Stimulated activated CD8-positive, alpha-beta memory T cell treated with anti-CD3 and anti-CD28 coated beads, Interleukin-15, amount 100 ng/mL, for 48 hours (primary cell): ENCODE results near the gene PANX2.
A peak's percentile ranks its signal among the peaks of the same experiment; 100 is the strongest.
"Not testable (repeated sequence)": the region's sequence is repeated elsewhere in the genome, so short reads cannot be mapped to it uniquely, and the experiment has no call there.

ENCODE experiments used
- DNase-seq, 2 donors: peaks; one replicate each; pipeline ENCODE4 v3.0.0-alpha.2; 2020; ENCODE audit warnings: low read depth in 2 of 2

PANX2 gene

DNA sequence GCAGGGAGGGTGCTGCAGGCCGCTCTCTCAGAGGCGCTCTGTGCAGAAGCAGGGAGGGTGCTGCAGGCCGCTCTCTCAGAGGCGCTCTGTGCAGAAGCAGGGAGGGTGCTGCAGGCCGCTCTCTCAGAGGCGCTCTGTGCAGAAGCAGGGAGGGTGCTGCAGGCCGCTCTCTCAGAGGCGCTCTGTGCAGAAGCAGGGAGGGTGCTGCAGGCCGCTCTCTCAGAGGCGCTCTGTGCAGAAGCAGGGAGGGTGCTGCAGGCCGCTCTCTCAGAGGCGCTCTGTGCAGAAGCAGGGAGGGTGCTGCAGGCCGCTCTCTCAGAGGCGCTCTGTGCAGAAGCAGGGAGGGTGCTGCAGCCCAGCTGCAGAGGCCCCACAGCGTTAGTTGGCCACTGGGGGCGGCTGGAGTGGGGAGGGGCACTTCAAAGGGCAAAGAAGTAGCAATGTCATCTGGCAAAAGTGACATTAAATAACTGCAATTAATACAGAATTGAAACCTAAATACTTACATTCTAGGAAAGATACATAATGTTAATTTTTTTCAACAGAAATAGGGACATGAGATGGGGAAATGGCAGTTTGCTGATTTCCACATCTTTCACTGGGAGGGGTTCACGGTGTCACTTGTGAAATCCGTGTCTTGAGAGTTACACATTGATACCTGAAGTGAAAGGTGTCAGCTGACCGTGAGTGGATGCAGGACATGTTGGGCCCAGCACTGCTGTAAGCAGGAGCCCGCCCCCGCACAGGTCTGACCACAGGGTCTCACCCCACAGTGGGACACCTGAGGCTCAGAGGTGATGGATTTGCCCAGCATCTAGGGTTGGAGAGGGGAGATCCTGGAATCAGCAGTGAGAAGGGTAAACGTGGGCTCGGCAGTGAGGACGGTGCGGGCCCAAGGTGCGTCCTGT, 23.0 kb upstream of the PANX2 start:
- not testable (repeated sequence) for DNase-seq

DNA sequence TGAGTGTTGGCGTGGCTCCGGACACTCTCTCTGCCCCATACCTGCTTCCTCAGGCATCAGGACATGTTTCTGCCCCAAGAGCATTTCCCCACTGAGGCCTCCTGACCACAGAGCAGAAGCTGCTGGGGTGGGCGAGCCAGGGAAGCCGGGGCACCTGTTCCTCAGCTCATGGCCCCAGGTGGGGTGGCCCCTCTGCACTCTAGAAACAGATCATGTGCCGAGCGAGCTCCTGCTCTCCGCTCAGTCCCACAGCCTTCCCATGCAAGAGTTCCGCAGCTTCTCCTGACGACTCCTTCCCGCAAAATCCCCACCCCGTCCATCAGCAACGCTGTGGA, 22.4 kb upstream of the PANX2 start:
- DNase-seq, result no peak

DNA sequence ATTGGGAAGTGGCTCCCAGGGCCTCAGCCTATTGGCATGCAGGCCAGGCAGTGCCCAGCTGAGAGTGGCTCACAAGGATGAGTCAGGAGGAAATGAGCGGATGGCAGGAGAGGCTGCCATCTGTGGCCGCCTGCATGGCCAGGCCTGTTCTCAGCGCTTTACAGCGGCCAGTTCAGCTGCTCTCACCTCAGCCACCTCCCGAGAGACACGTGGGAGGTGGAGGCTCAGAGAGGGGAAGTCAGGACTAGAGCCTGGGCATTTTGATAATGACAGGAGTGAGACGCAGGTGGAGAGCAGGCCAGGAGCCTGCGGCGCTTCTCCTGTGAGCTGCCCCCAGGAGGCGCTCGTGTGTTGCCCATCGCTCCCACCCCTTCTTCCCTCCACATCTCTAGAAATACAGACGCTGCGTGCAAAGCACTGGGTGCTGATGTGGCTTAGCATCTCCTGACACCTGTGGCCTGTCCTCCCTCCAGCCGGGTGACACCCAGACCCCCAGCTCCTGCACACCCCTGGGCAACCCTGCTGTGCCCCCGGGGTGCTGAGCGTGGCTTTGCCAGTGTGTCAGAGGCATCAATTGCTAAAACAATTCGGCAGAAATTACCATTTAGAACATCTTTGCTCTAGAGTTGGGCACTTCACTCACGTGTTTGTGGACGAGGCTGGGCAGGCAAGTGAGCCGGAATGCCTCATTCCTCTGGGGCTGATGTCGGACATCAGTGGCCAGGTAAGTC, 21.4 kb upstream of the PANX2 start:
- DNase-seq, result peak; percentile 56 to 61

DNA sequence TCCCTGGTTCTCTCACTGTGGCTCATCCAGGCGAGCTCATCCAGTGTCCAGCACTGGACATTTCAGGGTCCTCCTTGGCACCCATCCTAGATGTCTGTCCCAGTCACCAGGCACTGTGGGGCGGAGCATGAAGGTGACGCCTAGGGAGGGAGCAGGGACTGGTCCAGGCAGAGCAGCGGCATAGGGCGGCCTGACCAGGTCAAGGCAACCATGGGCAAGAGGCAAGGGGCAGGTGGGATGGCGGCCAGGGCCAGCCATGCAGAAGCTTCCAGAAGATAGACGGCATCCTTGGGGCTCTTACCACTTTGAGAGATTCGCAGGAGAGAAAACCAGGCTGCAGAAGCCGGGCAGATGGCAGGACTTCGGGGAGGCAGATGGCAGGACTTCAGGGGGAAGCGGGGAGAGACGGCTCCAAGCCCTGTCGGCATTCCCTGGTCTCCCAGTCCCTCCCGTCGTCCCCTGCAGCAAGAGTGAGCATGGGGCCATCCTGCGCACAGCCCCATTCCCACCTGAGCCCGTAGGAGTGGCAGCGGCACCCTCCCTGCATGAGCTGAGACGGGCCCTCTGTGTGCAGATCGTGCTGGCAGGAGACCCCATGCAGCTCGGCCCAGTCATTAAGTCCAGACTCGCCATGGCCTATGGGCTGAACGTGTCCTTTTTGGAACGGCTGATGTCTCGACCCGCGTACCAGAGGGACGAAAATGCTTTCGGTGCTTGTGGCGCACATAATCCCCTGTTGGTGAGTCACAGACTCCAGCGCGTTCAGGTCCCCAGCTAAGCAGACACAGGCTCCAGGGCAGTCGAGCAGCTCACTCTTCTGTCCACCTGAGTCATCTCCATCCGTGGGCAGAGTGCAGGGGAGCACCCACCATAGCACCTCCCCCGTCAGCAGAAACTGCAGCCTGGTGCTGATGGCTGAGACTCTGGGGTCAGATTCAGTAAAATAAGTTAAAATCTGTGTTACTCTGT, 20.1 kb upstream of the PANX2 start:
- no peak for DNase-seq

DNA sequence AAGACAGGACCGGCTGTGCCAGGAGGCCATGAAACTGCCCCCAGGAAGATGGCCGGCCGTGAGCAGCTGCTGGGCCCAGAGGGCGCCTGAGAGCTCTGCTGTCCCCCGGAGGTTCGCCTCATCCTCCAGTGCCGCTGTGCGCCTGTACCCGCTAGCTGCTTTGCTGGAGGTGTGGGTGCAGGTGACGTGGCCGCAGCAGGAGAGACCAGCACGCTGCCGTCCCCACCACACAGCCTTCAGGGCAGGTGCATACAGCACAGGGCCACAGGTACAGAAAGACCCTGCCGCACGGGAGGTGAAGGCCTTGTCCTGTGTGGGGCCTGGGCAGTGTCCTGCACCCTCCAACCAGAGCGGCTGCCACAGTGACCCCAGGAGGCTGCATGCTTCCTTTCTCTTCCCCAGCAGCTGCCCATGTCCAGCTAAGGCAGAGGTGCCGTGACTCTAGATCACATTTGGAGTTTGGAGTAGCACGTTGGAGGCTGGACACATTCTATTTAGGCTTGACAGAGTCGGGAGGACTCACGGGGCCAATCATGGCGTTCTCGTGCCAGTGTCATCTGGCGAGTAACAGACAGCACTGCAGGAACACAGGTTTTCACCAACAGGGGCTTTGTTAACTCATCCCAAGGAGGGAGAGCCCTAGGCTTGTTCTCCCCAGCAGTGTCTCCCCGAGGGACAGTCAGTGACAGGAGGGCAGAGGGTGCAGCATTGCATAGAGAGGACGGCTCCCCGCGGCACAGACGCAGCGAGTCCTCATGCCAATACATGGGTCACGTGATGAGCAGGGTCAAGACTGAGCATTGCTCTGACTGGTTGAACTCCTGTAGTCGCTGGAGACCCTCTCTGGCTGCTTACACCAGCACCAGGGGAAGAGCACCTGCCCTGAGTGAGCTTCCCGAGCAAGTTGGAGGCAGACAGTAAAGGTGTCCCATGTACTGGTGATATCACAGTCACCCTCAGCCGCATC, 18.7 kb upstream of the PANX2 start:
- DNase-seq, result no peak

DNA sequence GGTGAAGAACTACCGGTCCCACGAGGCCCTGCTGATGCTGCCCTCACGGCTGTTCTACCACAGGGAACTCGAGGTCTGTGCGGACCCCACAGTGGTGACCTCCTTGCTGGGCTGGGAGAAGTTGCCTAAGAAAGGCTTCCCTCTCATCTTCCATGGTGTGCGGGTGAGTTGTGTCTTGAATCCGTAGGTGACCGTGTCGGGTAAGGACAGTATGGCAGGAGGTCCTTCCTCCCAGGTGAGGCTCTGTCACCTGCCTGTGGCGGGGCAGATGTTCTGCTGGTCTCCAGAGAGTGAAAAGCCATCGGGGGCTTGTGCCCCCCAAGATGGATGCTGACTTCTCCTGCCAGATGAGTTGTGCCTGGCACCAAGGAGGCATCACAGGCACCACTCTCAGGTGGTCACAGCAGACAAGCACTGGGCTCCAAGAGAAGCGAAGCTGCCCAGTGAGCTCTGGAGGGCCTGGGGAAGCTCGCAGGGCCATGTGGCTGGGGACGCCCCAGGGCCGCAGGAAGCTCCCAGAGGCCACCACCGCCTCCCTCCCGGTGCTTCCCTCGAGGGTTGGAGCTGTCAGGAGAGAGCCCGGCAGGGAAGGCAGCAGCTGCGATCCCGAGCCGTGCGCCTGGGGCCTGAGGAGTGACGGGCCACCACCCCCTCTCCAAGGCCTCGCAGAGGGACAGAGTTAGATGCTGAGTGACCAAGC, 17.3 kb upstream of the PANX2 start:
- no peak for DNase-seq

DNA sequence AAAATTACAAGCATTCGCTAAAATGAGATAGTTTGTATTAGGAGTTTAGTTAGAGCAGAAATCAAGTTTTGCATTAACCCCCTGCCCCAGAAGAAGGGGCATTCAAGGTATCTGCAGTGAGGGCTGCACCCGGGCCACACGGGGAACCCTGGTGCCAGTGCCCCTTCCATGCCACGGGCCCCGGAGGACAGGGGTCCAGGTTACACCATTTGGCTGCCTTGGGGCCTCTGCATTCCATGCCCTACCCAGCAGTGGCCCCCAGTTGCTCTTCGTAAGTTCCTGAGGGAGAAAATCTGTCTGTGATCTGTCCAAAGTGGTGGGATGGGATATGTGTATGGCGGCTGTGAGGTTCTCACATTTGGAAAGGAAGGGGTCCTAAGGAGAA, 16.8 kb upstream of the PANX2 start:
- no peak for DNase-seq

DNA sequence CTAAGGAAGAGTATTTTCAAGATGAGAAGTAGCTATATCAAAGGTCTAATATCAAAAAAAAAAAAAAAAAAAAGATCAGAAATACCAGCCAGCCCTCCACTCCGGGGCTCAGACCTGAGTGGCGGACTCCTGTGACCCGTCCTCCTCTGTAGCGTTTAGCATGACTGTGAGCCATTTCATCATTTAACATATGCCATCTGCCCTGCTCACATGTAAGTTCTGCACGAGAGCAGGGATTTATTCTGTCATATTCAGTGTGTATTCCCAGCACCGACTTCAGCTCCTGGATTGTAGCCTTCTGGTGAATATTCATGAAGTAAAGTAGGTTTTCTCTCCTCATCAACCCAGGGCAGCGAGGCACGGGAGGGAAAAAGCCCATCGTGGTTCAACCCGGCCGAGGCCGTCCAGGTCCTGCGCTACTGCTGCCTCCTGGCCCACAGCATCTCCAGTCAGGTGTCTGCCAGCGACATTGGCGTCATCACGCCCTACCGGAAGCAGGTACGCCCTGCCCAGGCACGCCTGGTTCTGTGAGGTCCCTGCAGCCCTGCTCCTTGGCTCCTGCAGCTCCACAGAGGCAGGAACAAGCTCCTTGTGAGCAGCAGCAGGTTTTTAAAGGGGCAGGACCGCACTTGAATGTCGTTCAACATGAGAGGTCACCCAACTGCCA, 12.7 kb upstream of the PANX2 start:
- no peak for DNase-seq

DNA sequence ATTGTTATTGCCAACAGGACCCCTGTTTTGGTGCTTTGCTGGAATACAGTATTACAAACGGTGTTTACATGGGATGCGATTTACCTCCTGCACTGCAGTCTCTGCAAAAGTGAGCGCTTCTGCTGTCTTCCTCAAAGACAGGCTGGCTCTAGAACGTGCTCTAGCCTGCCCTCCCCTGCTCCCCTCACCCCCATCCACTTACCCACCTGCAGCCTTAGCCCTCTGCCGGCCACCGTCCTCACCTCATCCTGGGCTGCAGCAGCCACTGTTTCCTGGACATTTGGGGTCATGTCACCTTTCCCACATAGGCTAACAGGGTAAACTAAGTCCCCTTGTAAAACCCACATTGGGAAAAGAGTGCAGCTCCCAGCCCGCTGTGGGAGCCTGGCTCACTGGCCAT, 9.6 kb upstream of the PANX2 start:
- DNase-seq, result no peak

DNA sequence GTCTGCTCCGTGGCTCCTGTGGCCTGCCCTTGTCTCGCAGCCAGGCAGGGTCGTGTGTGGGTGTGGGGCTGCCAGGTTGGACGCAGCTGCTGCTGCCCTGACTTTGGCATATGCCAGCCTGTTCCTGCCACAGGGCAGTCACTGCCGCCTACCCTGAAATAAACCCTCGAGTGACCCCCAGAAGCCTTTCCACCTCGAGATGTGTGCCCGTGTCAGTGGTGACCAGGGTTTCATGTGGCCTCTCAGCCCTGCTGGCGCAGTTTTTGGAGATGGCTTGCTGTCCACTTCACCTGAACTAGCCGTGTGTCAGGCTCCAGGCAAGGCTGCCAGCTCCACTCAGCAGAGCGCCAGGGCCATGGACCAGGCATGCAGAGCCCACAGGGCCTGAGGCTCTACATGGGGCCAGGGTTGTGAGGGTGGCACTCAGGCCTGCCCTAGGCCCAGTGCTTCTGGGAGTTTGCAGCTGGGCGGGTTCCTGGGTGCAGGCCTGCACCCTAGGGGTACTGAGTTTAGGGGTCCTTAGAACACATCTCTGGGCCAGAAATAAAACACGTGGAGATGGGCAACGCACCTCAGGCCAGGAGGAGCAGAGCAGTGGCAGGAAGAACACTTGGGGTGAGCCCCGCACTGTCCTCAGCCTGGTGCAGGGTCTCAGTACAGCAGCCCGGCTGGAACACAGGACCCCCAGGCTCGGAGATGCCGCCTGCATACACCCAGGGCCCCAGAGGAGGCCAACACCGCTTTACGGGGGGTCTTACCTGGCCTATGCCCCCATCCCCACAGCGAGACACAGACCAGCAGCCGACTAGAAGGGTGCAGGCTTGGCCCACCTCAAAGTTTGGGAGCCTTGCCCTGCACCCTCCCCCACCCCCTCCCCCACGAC, 8.8 kb upstream of the PANX2 start:
- no peak for DNase-seq

DNA sequence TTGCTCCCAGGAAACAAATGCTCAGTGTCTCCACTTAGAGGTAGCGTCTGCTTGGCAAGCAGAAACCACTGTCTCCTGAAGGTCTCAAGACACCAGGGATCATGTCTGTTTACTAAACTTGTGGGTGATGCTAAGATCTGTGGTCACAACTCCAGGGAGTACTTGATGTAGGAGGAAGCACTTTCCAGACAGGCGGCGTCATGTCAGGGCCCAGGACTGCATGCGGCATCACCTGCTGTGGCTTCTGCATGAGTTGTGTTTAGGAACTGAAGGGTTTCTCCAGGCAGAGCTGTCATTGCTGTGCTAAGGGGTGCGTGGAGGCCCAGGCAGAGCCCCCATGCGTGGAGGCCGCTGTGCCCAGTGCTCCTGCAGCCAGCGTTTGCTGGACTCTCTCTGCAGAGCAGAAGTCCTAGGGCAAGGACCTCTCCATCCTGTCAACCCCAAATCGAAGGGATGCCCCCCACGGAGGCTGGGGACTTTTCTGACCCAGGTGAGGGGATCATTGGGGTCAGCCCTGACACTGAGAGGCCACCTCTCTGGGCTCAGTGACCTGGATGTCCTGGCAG, 8.1 kb upstream of the PANX2 start:
- DNase-seq, result no peak

DNA sequence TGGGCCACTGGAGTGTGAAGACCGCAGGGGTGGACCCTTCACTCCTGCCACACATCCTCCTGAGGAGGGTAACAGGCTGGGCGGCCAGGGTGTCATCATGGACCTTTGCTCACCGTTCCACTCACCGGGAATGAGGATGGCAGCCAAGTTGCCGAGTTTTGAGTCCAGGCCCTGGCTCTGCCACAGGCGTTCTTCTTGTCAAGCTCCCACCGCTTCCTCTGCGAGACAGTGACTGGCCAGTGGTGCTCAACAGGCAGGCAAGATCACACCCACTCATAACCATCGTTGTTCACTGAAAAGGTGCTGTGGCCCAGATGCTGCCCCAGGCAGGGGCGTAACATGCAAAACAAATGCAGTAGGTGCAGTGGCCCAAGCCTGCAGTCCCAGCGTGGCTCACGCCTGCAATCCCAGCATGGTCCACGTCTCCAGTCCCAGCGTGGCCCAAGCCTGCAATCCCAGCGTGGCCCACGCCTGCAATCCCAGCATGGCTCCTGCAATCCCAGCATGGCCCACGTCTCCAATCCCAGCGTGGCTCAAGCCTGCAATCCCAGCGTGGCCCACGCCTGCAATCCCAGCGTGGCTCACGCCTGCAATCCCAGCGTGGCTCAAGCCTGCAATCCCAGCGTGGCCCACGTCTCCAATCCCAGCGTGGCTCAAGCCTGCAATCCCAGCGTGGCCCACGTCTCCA, 5.0 kb upstream of the PANX2 start:
- no peak for DNase-seq

DNA sequence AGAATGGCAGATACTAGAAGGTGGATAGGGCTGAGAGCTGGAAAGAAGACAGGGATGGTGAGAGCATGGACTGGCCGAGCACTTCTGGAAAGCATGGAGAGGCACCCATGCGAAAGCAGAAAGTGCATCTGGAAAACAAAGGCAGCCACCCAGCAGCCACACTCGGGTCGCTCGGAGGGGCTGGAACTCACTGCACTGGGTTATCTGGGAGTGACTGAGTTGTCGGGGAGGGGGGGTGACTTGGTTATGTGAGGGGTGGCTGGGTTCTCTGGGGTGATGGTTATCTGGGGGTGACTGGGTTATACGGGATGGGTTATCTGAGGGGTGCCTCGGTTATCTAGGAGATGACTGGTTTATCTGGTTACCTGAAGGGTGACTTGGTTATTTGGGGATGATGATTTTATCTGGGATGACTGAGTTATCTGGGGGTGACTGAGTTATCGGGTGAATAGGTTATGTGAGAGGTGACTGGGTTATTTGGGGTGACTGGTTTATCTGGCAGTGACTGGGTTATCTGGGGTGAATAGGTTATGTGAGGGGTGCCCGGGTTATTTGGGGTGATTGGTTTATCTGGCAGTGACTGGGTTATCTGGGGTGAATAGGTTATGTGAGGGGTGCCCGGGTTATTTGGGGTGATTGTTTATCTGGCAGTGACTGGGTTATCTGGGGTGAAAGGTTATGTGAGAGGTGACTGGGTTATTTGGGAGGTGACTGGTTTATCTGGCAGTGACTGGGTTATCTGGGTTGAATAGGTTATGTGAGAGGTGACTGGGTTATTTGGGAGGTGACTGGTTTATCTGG, 2.6 kb upstream of the PANX2 start:
- DNase-seq, result no peak

DNA sequence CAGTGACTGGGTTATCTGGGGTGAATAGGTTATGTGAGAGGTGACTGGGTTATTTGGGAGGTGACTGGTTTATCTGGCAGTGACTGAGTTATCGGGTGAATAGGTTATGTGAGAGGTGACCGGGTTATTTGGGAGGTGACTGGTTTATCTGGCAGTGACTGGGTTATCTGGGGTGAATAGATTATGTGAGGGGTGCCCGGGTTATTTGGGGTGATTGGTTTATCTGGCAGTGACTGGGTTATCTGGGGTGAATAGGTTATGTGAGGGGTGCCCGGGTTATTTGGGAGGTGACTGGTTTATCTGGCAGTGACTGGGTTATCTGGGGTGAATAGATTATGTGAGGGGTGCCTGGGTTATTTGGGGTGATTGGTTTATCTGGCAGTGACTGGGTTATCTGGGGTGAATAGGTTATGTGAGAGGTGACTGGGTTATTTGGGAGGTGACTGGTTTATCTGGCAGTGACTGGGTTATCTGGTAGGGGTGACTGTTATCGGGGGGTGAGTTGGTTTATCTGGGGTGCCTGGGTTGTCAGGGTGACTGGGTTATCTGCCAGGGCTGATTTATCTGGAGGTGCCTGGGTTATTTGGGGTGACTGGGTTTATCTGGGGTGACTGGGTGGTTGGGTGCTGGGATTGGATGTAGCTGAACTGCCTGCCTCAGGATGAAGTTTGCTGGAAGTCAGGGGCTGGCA, 1.9 kb upstream of the PANX2 start:
- DNase-seq, result not testable (repeated sequence)

DNA sequence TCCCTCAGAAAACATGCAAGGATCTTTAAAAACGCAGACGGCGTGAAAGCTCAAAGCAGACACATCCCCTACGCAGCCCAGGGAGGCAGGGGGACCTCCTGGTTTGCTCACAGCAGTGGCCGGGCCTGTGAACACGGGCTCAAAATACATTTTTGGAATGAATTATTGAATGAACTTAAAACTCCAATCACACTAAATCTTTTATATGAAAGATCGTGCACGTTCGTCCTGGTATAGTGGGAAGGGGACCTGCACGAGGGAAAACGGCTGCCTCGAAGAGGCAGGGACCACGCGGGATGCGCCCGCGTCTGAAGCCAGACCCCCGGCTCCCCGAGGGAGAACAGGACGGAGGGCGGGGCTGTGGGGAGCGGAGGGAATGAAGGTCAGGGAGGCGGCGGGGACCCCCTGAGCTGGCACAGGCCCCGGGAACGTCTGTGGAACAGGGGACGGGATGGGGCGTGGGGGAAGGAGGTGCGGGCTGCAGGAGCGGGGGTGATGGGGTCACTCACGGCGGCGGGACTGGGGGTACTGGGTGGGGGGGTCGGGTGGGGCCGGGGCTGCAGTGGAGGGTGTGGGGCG, 1.3 kb upstream of the PANX2 start:
- DNase-seq, result no peak

DNA sequence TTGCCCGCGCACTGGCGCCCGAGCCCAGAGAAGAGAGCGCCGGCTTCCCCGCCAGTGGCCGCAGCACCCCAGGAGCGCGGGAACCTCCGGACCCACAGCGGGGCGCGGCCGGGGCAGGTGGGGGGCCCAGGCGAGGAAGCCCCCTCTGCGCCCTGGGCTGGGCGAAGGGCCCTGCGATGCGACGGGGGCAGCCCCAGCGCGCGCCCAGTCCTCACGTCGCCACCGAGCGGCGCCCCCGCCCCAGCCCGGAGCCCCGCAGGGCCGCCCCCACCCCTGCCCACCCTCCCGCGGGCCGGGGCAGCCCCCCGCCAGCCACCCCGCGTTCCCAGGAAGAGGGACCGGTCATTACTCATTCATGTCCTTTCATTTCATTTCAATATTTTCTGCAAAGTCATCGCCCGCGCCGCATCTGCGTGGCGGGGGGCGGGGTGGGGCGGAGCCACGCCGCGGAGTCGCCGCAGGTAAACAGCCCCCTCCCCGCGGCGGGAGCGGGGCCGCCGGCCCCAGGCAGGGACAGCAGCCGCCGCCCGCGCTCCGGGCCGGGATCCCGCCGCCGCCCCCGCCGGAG, 673 bp upstream of the PANX2 start:
- DNase-seq, result peak in 1 of 2 donors; percentile 42
